ENCODE data around the gene MSLN. TPM values are rescaled to one million over a fixed set of nuclear protein-coding genes. Genes with fewer than 3 reads are reported as not detected.

Gene MSLN
- polyA plus RNA-seq, 1 donor (not counting 4 experiments of a cell fraction or from before 2014, with no cell fraction given): 8.5 TPM

DNA sequence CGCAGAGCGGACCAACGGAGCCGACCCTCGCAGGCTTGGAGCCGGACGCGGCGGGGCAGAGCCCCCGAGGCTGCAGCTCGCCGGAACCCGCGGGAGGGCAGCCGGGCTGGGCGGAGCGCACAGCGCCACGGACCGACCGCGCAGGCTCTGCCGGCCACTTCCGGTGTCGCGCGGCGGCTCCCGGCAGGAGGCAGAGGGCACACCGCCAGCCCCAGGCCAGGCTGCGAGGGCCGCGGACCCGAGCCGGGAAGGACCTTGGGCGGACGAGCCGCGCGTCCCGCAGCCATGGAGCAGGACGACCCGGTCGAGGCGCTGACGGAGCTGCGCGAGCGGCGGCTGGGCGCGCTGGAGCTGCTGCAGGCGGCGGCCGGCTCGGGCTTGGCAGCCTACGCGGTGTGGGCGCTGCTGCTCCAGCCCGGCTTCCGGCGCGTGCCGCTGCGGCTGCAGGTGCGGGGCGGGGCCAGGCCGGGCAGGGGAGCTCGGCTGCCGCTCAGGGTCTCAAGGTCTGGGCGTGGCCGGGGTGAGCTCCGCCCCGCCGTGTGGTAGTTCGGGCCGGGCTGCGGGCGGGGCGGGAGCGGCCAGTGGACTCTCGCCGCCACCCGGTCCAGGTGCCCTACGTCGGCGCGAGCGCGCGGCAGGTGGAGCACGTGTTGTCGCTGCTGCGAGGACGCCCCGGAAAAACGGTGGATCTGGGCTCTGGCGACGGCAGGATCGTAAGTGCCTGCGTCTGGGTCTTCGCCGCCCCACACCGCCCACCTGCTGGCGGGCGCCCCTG lies 39.4 kb upstream of the MSLN start, which contains the start of gene ANTKMT:
Gene ANTKMT (plus strand): TSS at position 157 of the 775 bp plus-strand sequence. CDS start 129 bp downstream, at position 286.
- Histone ChIP-seq H3K9me3 (ENCODE audit: control insufficient read depth, low read depth, low read length) (no peaks in the 10 kb centered on the region), H3K4me3 (ENCODE audit: control insufficient read depth in 2 of 3, extremely low read depth in 1 of 3, insufficient read depth in 2 of 3, low read depth in 1 of 3, low read length in 3 of 3) (peak within 1 kb of the TSS; percentile 60 to 83 (median 81)), H4K20me1 (ENCODE audit: control insufficient read depth, extremely low read depth, insufficient read depth, low read length) (peaks cover 5% of the 10 kb centered on the region), H3K79me2 (ENCODE audit: control insufficient read depth, insufficient read depth, low read length) (peaks cover 7% of the 10 kb centered on the region), H3K4me1 (ENCODE audit: control insufficient read depth, extremely low read depth, insufficient read depth, low read length) (peaks cover 15% of the 10 kb centered on the region), H3K36me3 (ENCODE audit: control insufficient read depth in 2 of 2, extremely low read depth in 1 of 2, insufficient read depth in 2 of 2, low read length in 2 of 2) (peaks cover 0 to 1% of the 10 kb centered on the region in 2 experiments), H3K27me3 (ENCODE audit: control insufficient read depth, extremely low read depth, insufficient read depth, low read length) (no peaks in the 10 kb centered on the region), H3K4me2 (ENCODE audit: control insufficient read depth, extremely low read depth, insufficient read depth, low read depth, low read length) (peak within 1 kb of the TSS; percentile 76), H2AFZ (ENCODE audit: control insufficient read depth, low read length) (peak within 1 kb of the TSS; percentile 73), H3K9ac (ENCODE audit: control insufficient read depth, extremely low read depth, insufficient read depth, low read length) (peak within 1 kb of the TSS; percentile 79), H3K9me1 (ENCODE audit: control insufficient read depth, extremely low read depth, insufficient read depth, low read length) (peaks cover 2% of the 10 kb centered on the region), H3K27ac (ENCODE audit: control insufficient read depth, insufficient read depth, low read length) (peak within 1 kb of the TSS; percentile 66)
- FAIRE-seq: no peak
- DNase-seq (ENCODE audit: low read depth, low spot score): no peak
- dilution Hi-C loops (cut with MboI; ENCODE audit: extremely low pct_ligation_motif_present, low sequenced_read_pairs): no loop called here
- TF ChIP-seq, protein P1, sequence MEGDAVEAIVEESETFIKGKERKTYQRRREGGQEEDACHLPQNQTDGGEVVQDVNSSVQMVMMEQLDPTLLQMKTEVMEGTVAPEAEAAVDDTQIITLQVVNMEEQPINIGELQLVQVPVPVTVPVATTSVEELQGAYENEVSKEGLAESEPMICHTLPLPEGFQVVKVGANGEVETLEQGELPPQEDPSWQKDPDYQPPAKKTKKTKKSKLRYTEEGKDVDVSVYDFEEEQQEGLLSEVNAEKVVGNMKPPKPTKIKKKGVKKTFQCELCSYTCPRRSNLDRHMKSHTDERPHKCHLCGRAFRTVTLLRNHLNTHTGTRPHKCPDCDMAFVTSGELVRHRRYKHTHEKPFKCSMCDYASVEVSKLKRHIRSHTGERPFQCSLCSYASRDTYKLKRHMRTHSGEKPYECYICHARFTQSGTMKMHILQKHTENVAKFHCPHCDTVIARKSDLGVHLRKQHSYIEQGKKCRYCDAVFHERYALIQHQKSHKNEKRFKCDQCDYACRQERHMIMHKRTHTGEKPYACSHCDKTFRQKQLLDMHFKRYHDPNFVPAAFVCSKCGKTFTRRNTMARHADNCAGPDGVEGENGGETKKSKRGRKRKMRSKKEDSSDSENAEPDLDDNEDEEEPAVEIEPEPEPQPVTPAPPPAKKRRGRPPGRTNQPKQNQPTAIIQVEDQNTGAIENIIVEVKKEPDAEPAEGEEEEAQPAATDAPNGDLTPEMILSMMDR (optimal IDR thresholded peaks at IDR 0.05 in 1 of 3, IDR thresholded peaks at IDR 0.05 in 1 of 3, conservative IDR thresholded peaks at IDR 0.05 in 1 of 3; ENCODE audit: extremely low read depth in 1 of 3, insufficient read depth in 2 of 3, low read length in 3 of 3): no peak
- no peak for TF ChIP-seq EZH2 (IDR thresholded peaks at IDR 0.05; ENCODE audit: low read length)

DNA sequence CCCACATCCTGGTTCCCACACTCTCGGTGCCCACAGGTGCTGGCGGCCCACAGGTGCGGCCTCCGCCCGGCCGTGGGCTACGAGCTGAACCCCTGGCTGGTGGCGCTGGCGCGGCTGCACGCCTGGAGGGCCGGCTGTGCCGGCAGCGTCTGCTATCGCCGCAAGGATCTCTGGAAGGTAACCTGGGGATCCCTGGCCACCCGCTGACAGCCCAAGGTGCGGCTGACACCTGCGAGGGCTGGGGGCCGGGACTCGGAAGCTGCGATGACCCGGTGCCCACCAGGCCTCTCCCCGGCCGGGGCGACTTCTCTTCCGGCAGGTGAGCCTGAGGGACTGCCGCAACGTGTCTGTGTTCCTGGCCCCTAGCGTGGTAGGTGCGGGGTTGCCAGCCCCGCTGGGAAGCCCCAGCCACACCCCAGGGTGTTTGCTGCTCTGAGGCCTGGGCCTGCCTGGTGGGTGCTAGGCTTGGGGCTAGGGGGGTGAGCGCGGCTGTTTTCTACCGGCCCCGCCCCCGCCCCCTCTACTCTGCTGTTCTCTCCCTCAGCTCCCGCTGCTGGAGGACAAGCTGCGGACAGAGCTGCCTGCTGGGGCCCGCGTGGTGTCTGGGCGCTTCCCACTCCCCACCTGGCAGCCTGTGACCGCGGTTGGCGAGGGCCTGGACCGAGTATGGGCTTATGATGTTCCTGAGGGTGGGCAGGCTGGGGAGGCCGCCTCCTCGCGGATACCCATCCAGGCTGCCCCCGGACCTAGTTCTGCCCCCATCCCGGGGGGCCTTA lies 38.6 kb upstream of the MSLN start:
- peaks cover 2% of the 10 kb centered on the region for H3K9me1 ChIP-seq (ENCODE audit: control insufficient read depth, extremely low read depth, insufficient read depth, low read length)
- no peaks in the 10 kb centered on the region for H3K27me3 ChIP-seq (ENCODE audit: control insufficient read depth, extremely low read depth, insufficient read depth, low read length)
- H3K4me3 ChIP-seq (ENCODE audit: control insufficient read depth in 2 of 3, extremely low read depth in 1 of 3, insufficient read depth in 2 of 3, low read depth in 1 of 3, low read length in 3 of 3): peak overlapping the region; percentile 51 to 83 (median 81)
- FAIRE-seq: no peak
- dilution Hi-C loops (cut with MboI; ENCODE audit: extremely low pct_ligation_motif_present, low sequenced_read_pairs): no loop called here
- DNase-seq (ENCODE audit: low read depth, low spot score): no peak
- peak overlapping the region; percentile 76 for H3K4me2 ChIP-seq (ENCODE audit: control insufficient read depth, extremely low read depth, insufficient read depth, low read depth, low read length)
- peaks cover 3% of the 10 kb centered on the region for H4K20me1 ChIP-seq (ENCODE audit: control insufficient read depth, extremely low read depth, insufficient read depth, low read length)
- TF ChIP-seq, protein P1 (optimal IDR thresholded peaks at IDR 0.05 in 1 of 3, IDR thresholded peaks at IDR 0.05 in 1 of 3, conservative IDR thresholded peaks at IDR 0.05 in 1 of 3; ENCODE audit: extremely low read depth in 1 of 3, insufficient read depth in 2 of 3, low read length in 3 of 3): no peak
- no peak for TF ChIP-seq EZH2 (IDR thresholded peaks at IDR 0.05; ENCODE audit: low read length)
- peaks cover 0 to 1% of the 10 kb centered on the region in 2 experiments for H3K36me3 ChIP-seq (ENCODE audit: control insufficient read depth in 2 of 2, extremely low read depth in 1 of 2, insufficient read depth in 2 of 2, low read length in 2 of 2)
- no peak overlapping the region for H3K27ac ChIP-seq (ENCODE audit: control insufficient read depth, insufficient read depth, low read length)
- H3K9ac ChIP-seq (ENCODE audit: control insufficient read depth, extremely low read depth, insufficient read depth, low read length): no peak overlapping the region
- H3K4me1 ChIP-seq (ENCODE audit: control insufficient read depth, extremely low read depth, insufficient read depth, low read length): peaks cover 15% of the 10 kb centered on the region
- H3K79me2 ChIP-seq (ENCODE audit: control insufficient read depth, insufficient read depth, low read length): peaks cover under 1% of the 10 kb centered on the region
- no peak overlapping the region for H2AFZ ChIP-seq (ENCODE audit: control insufficient read depth, low read length)
- H3K9me3 ChIP-seq (ENCODE audit: control insufficient read depth, low read depth, low read length): no peaks in the 10 kb centered on the region
